HTR-8/SVneo (cell line): ENCODE results near the gene PLA2R1.

Source experiments
- DNase-seq: peaks from one replicate; pipeline ENCODE4 v3.0.0; 2011; ENCODE audit warnings: low spot score, mixed read lengths; ENCODE audit not compliant: insufficient read length
- FAIRE-seq: peaks from 2 replicates; lab custom pipeline; 2011; peaks lifted over from hg19 to GRCh38; lab: Jason Lieb, UNC

PLA2R1 gene

GRCh38 chr2:159903443-159904126, 158.8 kb downstream of the PLA2R1 start:
- no peak for FAIRE-seq

GRCh38 chr2:159902722-159903121, 159.7 kb downstream of the PLA2R1 start:
- DNase-seq: no peak

More at GRCh38 chr2:159903443-159904126, 158.8 kb downstream of the PLA2R1 start:
- DNase-seq: no peak

GRCh38 chr2:159900343-159900742, 162.1 kb downstream of the PLA2R1 start:
- DNase-seq (no peak), FAIRE-seq (no peak)

More at GRCh38 chr2:159902722-159903121, 159.7 kb downstream of the PLA2R1 start:
- no peak for FAIRE-seq

- FAIRE-seq (no peak), DNase-seq (no peak)
Observed at GRCh38 chr2:159898441-159898840, 164.0 kb downstream of the PLA2R1 start.

- no peak for DNase-seq
- FAIRE-seq: no peak
Observed at GRCh38 chr2:159897720-159898119, 164.7 kb downstream of the PLA2R1 start.

GRCh38 chr2:159897081-159897480, 165.3 kb downstream of the PLA2R1 start:
- FAIRE-seq: no peak
- no peak for DNase-seq

- DNase-seq (no peak), FAIRE-seq (no peak)
Observed at GRCh38 chr2:159895258-159896065, 167.0 kb downstream of the PLA2R1 start.

- no peak for FAIRE-seq
- DNase-seq: no peak
Observed at GRCh38 chr2:159894145-159894838, 168.1 kb downstream of the PLA2R1 start.

- no peak for DNase-seq
- FAIRE-seq: no peak
Observed at GRCh38 chr2:159892990-159893810, 169.2 kb downstream of the PLA2R1 start.

GRCh38 chr2:159891917-159892730, 170.3 kb downstream of the PLA2R1 start:
- FAIRE-seq: no peak
- DNase-seq: no peak

GRCh38 chr2:159891267-159891588, 171.2 kb downstream of the PLA2R1 start:
- DNase-seq (no peak), FAIRE-seq (no peak)

GRCh38 chr2:159890551-159891266, 171.7 kb downstream of the PLA2R1 start:
- FAIRE-seq: no peak
- DNase-seq: no peak

- no peak for FAIRE-seq
- DNase-seq: no peak
Observed at GRCh38 chr2:159882130-159882745, 180.2 kb downstream of the PLA2R1 start.
